Renal pelvis (tissue), 12 donors: ENCODE data around the gene GIMAP4. TPM values are rescaled to one million over a fixed set of nuclear protein-coding genes. Genes with fewer than 3 reads are reported as not detected.
"Not testable (repeated sequence)": the region's sequence is repeated elsewhere in the genome, so short reads cannot be mapped to it uniquely, and the experiment has no call there.

ENCODE experiments used
- DNase-seq: peaks from one replicate; pipeline ENCODE4 v3.0.0-alpha.2; 2013
- long read RNA-seq, 16 experiments: transcript quantifications; one replicate each; lab custom pipeline, GENCODE V29; 2026
- polyA plus RNA-seq, 3 donors: library from polyadenylated mRNA; unstranded; fragments of 120-200 nt; gene quantifications; one replicate each; pipeline ENCODE4 v1.2.1, GENCODE V29; 2013; ENCODE audit not compliant: insufficient read length in 3 of 3

The GIMAP4 gene
- polyA plus RNA-seq, result 10 to 100 TPM; 20.4 to 24.8 (median 22.3) TPM
- long read RNA-seq, donor 1, transcript GIMAP4-201 (3 exons, 2,060 nt), result major isoform, 6 of 7 reads
- long read RNA-seq, donor 1, partial matches to known transcripts, result 0 of 7 reads
- long read RNA-seq, donor 1, other reads (novel, unspliced or antisense), result 0 of 7 reads
- long read RNA-seq, donor 2, transcript GIMAP4-201 (3 exons, 2,060 nt), result major isoform, 13 of 14 reads
- long read RNA-seq, donor 2, partial matches to known transcripts, result 0 of 14 reads
- long read RNA-seq, donor 2, other reads (novel, unspliced or antisense), result 0 of 14 reads
- long read RNA-seq, donor 3, transcript GIMAP4-201 (3 exons, 2,060 nt), result major isoform, 8 of 11 reads
- long read RNA-seq, donor 3, partial matches to known transcripts, result 0 of 11 reads
- long read RNA-seq, donor 3, other reads (novel, unspliced or antisense), result 0 of 11 reads
- long read RNA-seq, donor 4, transcript GIMAP4-201 (3 exons, 2,060 nt), result major isoform, 5 of 5 reads
- long read RNA-seq, donor 4, partial matches to known transcripts, result 0 of 5 reads
- long read RNA-seq, donor 4, other reads (novel, unspliced or antisense), result 0 of 5 reads
- long read RNA-seq, donor 5, transcript GIMAP4-201 (3 exons, 2,060 nt), result major isoform, 9 of 9 reads
- long read RNA-seq, donor 5, partial matches to known transcripts, result 0 of 9 reads
- long read RNA-seq, donor 5, other reads (novel, unspliced or antisense), result 0 of 9 reads
- long read RNA-seq, donor 6, transcript GIMAP4-201 (3 exons, 2,060 nt), result major isoform, 5 of 5 reads
- long read RNA-seq, donor 6, partial matches to known transcripts, result 0 of 5 reads
- long read RNA-seq, donor 6, other reads (novel, unspliced or antisense), result 0 of 5 reads
- long read RNA-seq, donor 7, transcript GIMAP4-201 (3 exons, 2,060 nt), result major isoform, 12 of 12 reads
- long read RNA-seq, donor 7, partial matches to known transcripts, result 0 of 12 reads
- long read RNA-seq, donor 7, other reads (novel, unspliced or antisense), result 0 of 12 reads
- long read RNA-seq, donor 8, transcript GIMAP4-201 (3 exons, 2,060 nt), result major isoform, 5 of 5 reads
- long read RNA-seq, donor 8, partial matches to known transcripts, result 0 of 5 reads
- long read RNA-seq, donor 8, other reads (novel, unspliced or antisense), result 0 of 5 reads
- long read RNA-seq, donor 9, transcript GIMAP4-201 (3 exons, 2,060 nt), result major isoform, 7 of 14 reads
- long read RNA-seq, donor 9, partial matches to known transcripts, result 0 of 14 reads
- long read RNA-seq, donor 9, other reads (novel, unspliced or antisense), result 7 of 14 reads
- long read RNA-seq, donor 10, partial matches to known transcripts, result 8 of 10 reads
- long read RNA-seq, donor 10, other reads (novel, unspliced or antisense), result 0 of 10 reads
- long read RNA-seq, donor 11, transcript GIMAP4-201 (3 exons, 2,060 nt), result major isoform, 5 of 6 reads
- long read RNA-seq, donor 11, partial matches to known transcripts, result 0 of 6 reads
- long read RNA-seq, donor 11, other reads (novel, unspliced or antisense), result 0 of 6 reads
- long read RNA-seq, donor 12, transcript GIMAP4-201 (3 exons, 2,060 nt), result major isoform, 10 of 12 reads
- long read RNA-seq, donor 12, partial matches to known transcripts, result 0 of 12 reads
- long read RNA-seq, donor 12, other reads (novel, unspliced or antisense), result 0 of 12 reads
- long read RNA-seq, donor 13, partial matches to known transcripts, result 9 of 13 reads
- long read RNA-seq, donor 13, other reads (novel, unspliced or antisense), result 0 of 13 reads
- long read RNA-seq, donor 14, transcript GIMAP4-201 (3 exons, 2,060 nt), result major isoform, 16 of 37 reads
- long read RNA-seq, donor 14, partial matches to known transcripts, result 10 of 37 reads
- long read RNA-seq, donor 14, other reads (novel, unspliced or antisense), result 8 of 37 reads
- long read RNA-seq, donor 15, transcript GIMAP4-201 (3 exons, 2,060 nt), result major isoform, 11 of 13 reads
- long read RNA-seq, donor 15, partial matches to known transcripts, result 0 of 13 reads
- long read RNA-seq, donor 15, other reads (novel, unspliced or antisense), result 0 of 13 reads
- long read RNA-seq, donor 16, transcript GIMAP4-201 (3 exons, 2,060 nt), result major isoform, 11 of 20 reads
- long read RNA-seq, donor 16, partial matches to known transcripts, result 9 of 20 reads
- long read RNA-seq, donor 16, other reads (novel, unspliced or antisense), result 0 of 20 reads

DNA sequence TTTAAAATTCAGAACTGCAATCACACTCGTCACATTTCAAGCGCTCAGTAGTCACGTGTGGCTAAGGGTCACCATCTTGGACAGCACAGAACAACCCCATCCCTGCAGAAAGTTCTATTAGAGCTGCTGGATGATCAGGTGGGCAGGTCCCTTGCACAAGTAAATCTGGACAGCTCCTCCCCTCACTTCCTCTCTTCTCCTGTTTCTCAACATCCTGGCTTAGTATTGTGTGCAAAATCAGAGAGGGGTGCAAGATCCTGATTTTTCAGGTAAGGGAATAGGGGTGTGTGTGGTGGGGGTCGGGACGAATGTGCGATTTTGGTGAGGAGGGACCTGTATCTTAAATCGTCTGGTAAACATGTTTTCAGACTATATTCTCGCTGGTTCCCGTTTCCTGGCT is at the start of gene GIMAP4:
Gene GIMAP4, plus strand, starts transcription at position 222 of the 400 bp plus-strand sequence. CDS start 2,512 bp downstream, outside the sequence.
- no peak for DNase-seq

DNA sequence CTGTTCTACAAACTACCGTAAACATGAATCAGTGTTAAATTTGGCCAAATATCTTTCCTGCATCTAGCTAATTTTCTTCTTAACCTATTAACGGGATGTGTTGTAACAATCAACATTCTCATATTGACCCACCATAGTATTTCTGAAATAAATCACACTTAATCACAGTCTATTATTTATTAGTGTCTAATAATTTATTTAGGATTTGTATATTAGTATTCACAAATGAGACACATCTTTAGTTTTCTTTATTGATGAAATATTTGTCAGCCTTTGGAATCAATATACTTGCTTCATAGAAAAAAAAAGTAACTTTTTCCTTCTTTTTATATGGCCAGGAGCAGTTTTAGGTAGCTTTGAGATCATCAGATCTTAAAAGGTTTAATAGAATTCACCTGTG is 47.9 kb upstream of the GIMAP4 start:
- DNase-seq, result no peak

DNA sequence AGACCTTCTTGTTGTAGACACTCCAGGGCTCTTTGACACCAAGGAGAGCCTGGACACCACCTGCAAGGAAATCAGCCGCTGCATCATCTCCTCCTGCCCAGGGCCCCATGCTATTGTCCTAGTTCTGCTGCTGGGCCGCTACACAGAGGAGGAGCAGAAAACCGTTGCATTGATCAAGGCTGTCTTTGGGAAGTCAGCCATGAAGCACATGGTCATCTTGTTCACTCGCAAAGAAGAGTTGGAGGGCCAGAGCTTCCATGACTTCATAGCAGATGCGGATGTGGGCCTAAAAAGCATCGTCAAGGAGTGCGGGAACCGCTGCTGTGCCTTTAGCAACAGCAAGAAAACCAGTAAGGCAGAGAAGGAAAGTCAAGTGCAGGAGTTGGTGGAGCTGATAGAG is 47.0 kb upstream of the GIMAP4 start:
- DNase-seq, result no peak

GRCh38 chr7:150522931-150523330 is 44.3 kb upstream of the GIMAP4 start:
- DNase-seq, result not testable (repeated sequence)

GRCh38 chr7:150524018-150524417 is 43.2 kb upstream of the GIMAP4 start:
- no peak for DNase-seq

DNA sequence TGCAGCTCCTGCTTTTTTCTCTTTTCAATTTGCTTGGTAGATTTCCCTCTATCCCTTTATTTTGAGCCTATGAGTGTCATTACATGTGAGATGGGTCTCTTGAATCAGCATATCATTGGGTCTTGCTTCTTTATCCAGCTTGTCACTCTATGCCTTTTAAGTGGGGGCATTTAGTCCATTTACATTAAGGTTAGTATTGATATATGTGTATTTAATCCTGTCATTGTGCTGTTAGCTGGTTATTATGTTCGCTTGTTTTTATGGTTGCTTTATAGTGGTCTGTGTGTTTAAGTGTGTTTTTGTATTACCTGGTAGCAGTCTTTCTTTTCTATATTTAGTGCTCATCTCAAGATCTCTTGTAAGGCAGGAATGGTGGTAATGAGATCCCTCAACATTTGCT is 35.5 kb upstream of the GIMAP4 start:
- no peak for DNase-seq

GRCh38 chr7:150538259-150538658 is 28.9 kb upstream of the GIMAP4 start:
- no peak for DNase-seq

DNA sequence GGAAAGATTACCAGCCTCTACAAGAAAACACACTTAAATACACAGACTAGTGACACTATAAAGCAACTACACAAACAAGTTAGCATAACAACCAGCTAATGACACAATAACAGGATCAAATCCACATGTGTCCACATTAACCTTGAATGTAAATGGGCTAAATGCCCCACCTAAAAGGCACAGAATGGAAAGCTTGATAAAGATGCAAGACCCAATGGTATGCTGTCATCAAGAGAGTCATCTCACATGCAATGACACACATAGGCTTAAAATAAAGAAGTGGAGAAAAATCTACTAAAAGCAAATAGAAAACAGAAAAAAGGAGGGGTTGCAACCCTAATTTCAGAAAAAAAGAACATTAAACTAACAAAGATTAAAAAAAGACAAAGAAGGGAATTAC is 14.0 kb upstream of the GIMAP4 start:
- no peak for DNase-seq

DNA sequence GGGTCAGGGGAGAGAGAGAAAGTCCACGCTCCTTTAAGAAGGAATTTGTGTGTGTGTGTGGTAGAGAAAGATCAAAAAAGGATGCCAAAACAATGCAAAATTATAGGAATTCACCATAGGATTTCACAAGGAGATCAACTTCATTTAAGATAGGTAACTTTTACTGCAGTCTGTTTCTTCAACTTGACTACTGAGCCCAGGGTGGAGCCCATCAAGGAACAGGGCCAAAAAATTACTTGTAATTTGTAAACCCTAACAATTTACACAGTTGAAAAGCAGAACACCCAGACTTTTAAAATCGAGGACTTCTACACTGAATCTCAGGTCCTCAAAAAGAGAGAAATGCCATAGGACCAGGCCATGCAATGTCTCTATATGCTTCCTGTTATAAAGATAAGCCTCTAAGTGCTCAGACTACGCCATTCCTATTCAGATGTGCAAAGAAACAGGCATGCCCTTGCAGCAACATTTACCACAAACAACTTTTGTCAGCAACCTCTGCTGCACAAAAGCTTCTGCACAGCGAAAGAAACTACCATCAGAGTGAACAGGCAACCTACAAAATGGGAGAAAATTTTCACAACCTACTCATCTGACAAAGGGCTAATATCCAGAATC is 10.6 kb upstream of the GIMAP4 start:
- no peak for DNase-seq

GRCh38 chr7:150560486-150560885 is 6.7 kb upstream of the GIMAP4 start:
- DNase-seq, result no peak

DNA sequence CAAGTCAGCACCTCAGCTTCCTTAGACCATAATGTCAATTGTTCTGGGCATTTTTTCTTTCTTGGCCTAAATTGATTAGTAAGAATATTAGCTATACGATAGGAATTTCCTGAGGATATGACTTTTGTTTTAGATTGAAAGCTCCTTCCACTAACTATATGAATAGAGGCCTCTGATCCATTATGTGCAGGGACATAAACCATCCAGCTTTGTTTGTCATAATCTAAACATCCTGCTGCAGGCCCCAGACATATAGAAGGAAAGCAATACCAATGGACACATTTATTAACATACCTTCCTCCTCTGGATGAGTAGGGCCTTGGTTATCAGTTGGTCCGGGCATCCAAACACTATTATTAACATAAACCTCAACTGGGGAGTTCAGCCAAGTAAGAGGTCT is 4.3 kb upstream of the GIMAP4 start:
- DNase-seq, result no peak

GRCh38 chr7:150564006-150564405 is 3.2 kb upstream of the GIMAP4 start:
- no peak for DNase-seq

- DNase-seq, result no peak
These were observed 2.6 kb upstream of the GIMAP4 start for GRCh38 chr7:150564566-150564965.

DNA sequence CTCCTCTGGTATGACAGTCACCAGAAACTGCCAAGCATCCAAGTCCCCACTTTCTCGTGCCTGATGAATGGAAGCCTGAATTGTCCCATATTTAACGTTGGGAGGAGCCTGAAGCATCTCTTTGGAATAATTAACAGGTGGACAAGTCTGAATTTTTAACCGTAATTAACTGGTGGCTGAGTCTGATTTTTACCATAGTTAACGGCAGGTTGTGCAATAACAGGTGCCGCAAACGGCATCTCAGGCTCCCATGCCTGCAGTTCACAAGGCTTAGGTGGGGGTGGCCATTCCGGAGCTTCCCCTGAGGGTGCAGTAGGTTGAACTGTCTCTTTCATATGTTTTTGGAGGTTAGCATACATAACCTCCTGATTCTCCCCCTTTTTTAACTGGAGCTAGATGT is 2.0 kb upstream of the GIMAP4 start:
- no peak for DNase-seq

GRCh38 chr7:150566123-150566522 is 1.1 kb upstream of the GIMAP4 start:
- DNase-seq, result no peak

DNA sequence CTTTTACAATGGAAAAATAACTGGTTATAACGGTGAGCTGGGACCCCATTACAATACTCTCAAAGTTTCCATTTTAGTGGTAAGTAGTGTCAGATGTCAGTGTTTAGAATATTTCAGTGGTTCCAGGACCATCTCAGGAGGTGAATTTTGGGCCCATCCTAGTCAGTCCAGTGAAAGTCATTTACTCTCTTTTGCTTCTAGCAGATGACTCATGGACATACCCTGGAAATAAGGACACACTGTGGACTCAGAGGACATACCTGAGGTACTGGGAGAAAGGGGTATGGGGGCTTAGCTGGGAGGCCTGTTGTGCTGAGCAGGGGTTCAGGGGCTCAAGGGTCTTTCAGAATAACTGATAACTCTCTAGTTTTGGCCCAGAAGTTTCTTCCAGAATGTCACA is 618 bp upstream of the GIMAP4 start:
- no peak for DNase-seq

- no peak for DNase-seq
These were observed 696 bp downstream of the GIMAP4 start for GRCh38 chr7:150567871-150568301.

DNA sequence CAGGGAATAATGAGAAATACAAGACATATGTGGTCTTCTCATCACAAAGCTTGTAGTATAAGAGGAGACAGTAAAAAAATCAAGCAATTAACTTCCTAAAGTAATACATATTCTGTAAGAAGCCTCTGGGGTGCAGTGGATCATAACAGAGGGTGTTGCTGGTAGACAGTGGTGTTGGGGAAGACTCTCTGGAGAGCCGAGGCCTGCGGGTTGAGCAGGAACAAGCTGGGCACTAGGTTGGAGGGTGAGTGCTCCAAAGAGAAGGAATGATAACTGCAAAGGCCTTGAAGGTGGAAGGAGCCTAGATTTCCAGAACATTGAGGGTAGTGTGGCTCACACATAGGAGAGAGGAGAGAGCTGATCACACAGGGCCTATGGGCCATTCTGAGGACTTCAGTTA is 1.5 kb downstream of the GIMAP4 start:
- no peak for DNase-seq

GRCh38 chr7:150569245-150569955 is 2.2 kb downstream of the GIMAP4 start:
- DNase-seq, result no peak
